Natural killer cell (primary cell): Measurements from ENCODE around the gene SMG5. TPM values are rescaled to one million over a fixed set of nuclear protein-coding genes. Genes with fewer than 3 reads are reported as not detected.
A peak's percentile ranks its signal among the peaks of the same experiment; 100 is the strongest.

ENCODE experiments used
- ATAC-seq, 3 donors: fragments of 150-1000 bp in 2 of 3; fragments of 200-7000 bp in 1 of 3; cut with Tn5 transposase; 1 replicate in 1 of 3; 2 replicates in 2 of 3; pipeline ENCODE4 v1.10.0; 2021; ENCODE audit warnings: mild to moderate bottlenecking in 2 of 3, moderate library complexity in 2 of 3
- DNase-seq, 2 donors: peaks; one replicate each; pipeline versions ENCODE4 v3.0.0 to v3.0.0-alpha.2; 2013 to 2021; ENCODE audit warnings: mixed read lengths in 1 of 2
- H3K27ac ChIP-seq: one replicate; pipeline ENCODE4 v1.5.1; 2013; ENCODE audit warnings: mild to moderate bottlenecking, low read length
- H3K27me3 ChIP-seq: one replicate; pipeline ENCODE4 v1.6.1; 2013; ENCODE audit warnings: low read length; ENCODE audit not compliant: control insufficient read depth, insufficient read depth
- H3K36me3 ChIP-seq: one replicate; pipeline ENCODE4 v1.6.1; 2013; ENCODE audit warnings: low read length; ENCODE audit not compliant: control insufficient read depth, insufficient read depth
- H3K4me1 ChIP-seq: one replicate; pipeline ENCODE4 v1.6.1; 2013; ENCODE audit warnings: low read length; ENCODE audit not compliant: control insufficient read depth, insufficient read depth
- H3K4me3 ChIP-seq: one replicate; pipeline ENCODE4 v1.5.1; 2013; ENCODE audit warnings: low read length
- H3K9me3 ChIP-seq: one replicate; pipeline ENCODE4 v1.6.1; 2013; ENCODE audit warnings: low read length; ENCODE audit not compliant: control insufficient read depth, insufficient read depth
- H3K27ac Mint-ChIP-seq, 2 donors: one replicate each; pipeline ENCODE4 v1.8.0; 2022; ENCODE audit warnings: mild to moderate bottlenecking in 2 of 2, mixed read lengths in 2 of 2, moderate library complexity in 1 of 2
- H3K27me3 Mint-ChIP-seq, 2 donors: one replicate each; pipeline ENCODE4 v1.8.0; 2022; ENCODE audit warnings: low read depth in 2 of 2, mixed read lengths in 2 of 2
- H3K36me3 Mint-ChIP-seq: one replicate; pipeline ENCODE4 v1.8.0; 2022; ENCODE audit warnings: mixed read lengths
- H3K4me1 Mint-ChIP-seq, 2 donors: one replicate each; pipeline ENCODE4 v1.8.0; 2022; ENCODE audit warnings: mixed read lengths in 2 of 2
- H3K4me3 Mint-ChIP-seq: one replicate; pipeline ENCODE4 v1.8.0; 2022; ENCODE audit warnings: mild to moderate bottlenecking, moderate library complexity, mixed read lengths
- H3K9me3 Mint-ChIP-seq, 2 donors: one replicate each; pipeline ENCODE4 v1.8.0; 2022; ENCODE audit warnings: mixed read lengths in 2 of 2
- CTCF ChIP-seq: fragments of 200-600 bp; IDR thresholded peaks from one replicate; pipeline ENCODE4 v1.8.0; 2022; ENCODE audit warnings: antibody characterized with exemption
- WGBS: methylation state at CpG from one replicate; pipeline ENCODE4 v1.1.7; 2013; ENCODE audit warnings: missing lambda C conversion rate; ENCODE audit not compliant: insufficient coverage; 5-methylcytosine and 5-hydroxymethylcytosine counted together
- intact Hi-C: fragments of 100-400 bp; cut with micrococcal nuclease; formaldehyde crosslinking; loops from one replicate; pipeline ENCODE4 v1.14.2; 2022
- total RNA-seq, 4 donors: library from RNA; stranded (reverse); fragments of 120-200 nt in 1 of 4; gene quantifications; one replicate each; pipeline versions ENCODE4 v1.2.3 to v1.2.4, GENCODE V29; 2013 to 2022

Gene SMG5
- total RNA-seq, 3 donors from 2014 or later (not counting 1 experiment from before 2014, with no cell fraction given), result 76.7 to 93.9 (median 87.6) TPM

DNA sequence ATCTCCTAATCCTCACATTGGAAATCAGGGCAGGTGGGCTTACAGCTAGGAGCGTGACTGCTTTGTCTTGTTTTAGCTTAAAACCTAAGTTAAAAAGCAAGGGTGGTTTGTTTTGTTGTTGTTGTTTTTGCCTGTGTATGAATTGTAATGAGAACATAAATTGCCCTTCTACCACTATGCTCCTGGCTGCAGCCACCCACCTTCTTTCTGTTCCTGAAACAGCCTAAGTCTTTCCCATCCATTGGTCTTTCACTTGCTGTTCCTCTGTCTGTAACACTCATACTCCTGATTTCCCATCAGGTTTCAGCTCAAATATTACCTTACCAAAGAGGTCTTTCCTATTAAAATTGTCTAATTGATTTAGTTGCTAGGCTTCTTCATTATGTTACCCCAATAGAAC is 896 bp upstream of the SMG5 start:
- Histone ChIP-seq H3K27ac (no peak overlapping the region), H3K4me1 (peaks cover 25% of the 10 kb centered on the region), H3K27me3 (no peaks in the 10 kb centered on the region), H3K4me3 (peak overlapping the region; percentile 56), H3K9me3 (no peaks in the 10 kb centered on the region), H3K36me3 (peaks cover 4% of the 10 kb centered on the region)
- intact Hi-C loops, result loop anchor here (5.0 kb wide), 1 partner anchor 444 kb away; the partner anchor contains the start of genes ISG20L2 and METTL25B
- 100% methylated on average over 1 of the region's 1 CpG for WGBS
- DNase-seq (no peak), ATAC-seq (no peak)
- H3K4me1 Mint-ChIP-seq, result peaks cover 37 to 43% of the 10 kb centered on the region in 2 donors
- H3K27ac Mint-ChIP-seq, result peak overlapping the region; percentile 95 to 97
- H3K9me3 Mint-ChIP-seq, result no peaks in the 10 kb centered on the region
- H3K4me3 Mint-ChIP-seq, result peak overlapping the region; percentile 98
- TF ChIP-seq CTCF, result no peak
- H3K27me3 Mint-ChIP-seq, result no peaks in the 10 kb centered on the region
- no peaks in the 10 kb centered on the region for H3K36me3 Mint-ChIP-seq

GRCh38 chr1:156281693-156282478 is 739 bp downstream of the SMG5 start:
- no peaks in the 10 kb centered on the region for H3K9me3 Mint-ChIP-seq
- Histone ChIP-seq H3K27ac (peak overlapping the region; percentile 85), H3K27me3 (no peaks in the 10 kb centered on the region), H3K36me3 (peaks cover 17% of the 10 kb centered on the region), H3K9me3 (no peaks in the 10 kb centered on the region), H3K4me1 (peaks cover 25% of the 10 kb centered on the region), H3K4me3 (peak overlapping the region; percentile 56)
- peaks cover 8% of the 10 kb centered on the region for H3K36me3 Mint-ChIP-seq
- peaks cover 43 to 45% of the 10 kb centered on the region in 2 donors for H3K4me1 Mint-ChIP-seq
- H3K4me3 Mint-ChIP-seq, result peak overlapping the region; percentile 98
- ATAC-seq (no peak), DNase-seq (peak in 1 of 2 donors; percentile 43)
- no peaks in the 10 kb centered on the region for H3K27me3 Mint-ChIP-seq
- TF ChIP-seq CTCF, result no peak
- peak overlapping the region; percentile 95 to 97 for H3K27ac Mint-ChIP-seq
- intact Hi-C loops, result loop anchor here (5.0 kb wide), 1 partner anchor 445 kb away; the partner anchor contains the start of genes ISG20L2 and METTL25B
- 14% methylated on average over 22 of the region's 22 CpGs for WGBS

DNA sequence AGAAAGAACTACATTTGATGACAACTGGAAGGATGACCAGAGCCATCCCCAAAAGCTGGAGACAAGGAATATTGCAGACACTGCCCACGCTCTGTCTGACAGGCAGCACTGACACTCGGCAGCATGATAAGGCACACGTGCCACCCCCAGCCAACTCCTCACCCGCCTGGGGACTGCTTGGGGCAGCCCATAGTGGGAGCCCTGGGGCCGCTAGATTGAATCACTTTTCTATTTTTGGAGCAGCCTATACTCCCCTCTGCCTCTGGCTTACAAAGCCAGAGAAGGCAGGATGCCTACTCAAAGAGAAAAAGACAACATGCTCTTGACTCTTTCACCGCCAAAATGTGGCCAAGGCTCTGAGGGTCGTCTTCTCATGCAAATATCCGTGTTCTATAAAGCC is 1.3 kb downstream of the SMG5 start:
- Histone ChIP-seq H3K36me3 (peaks cover 23% of the 10 kb centered on the region), H3K4me3 (no peak overlapping the region), H3K4me1 (peaks cover 25% of the 10 kb centered on the region), H3K27ac (no peak overlapping the region), H3K27me3 (no peaks in the 10 kb centered on the region), H3K9me3 (no peaks in the 10 kb centered on the region)
- WGBS, result 33% methylated on average over 8 of the region's 8 CpGs
- DNase-seq (peak in 1 of 2 donors; percentile 43), ATAC-seq (peak in 1 of 3 donors; percentile 22)
- no peak for TF ChIP-seq CTCF
- intact Hi-C loops, result loop anchor here (5.0 kb wide), 1 partner anchor 446 kb away; the partner anchor contains the start of genes ISG20L2 and METTL25B
- Mint-ChIP-seq H3K4me1 (peaks cover 43 to 45% of the 10 kb centered on the region in 2 donors), H3K36me3 (peaks cover 8% of the 10 kb centered on the region), H3K9me3 (no peaks in the 10 kb centered on the region), H3K27ac (peak overlapping the region; percentile 95 to 97), H3K4me3 (peak overlapping the region; percentile 98), H3K27me3 (no peaks in the 10 kb centered on the region)
